Activated CD4-positive, alpha-beta T cell treated with anti-CD3 and anti-CD28 coated beads for 4 hours (primary cell): ENCODE measurements around the gene FUS.

Source experiments
- DNase-seq, 2 donors: peaks; one replicate each; pipeline ENCODE4 v3.0.0-alpha.2; 2020

Gene FUS

GRCh38 chr16:31204871-31205666 lies 25.1 kb downstream of the FUS start:
- DNase-seq: no peak

- no peak for DNase-seq
Measured at GRCh38 chr16:31206776-31207175, 26.8 kb downstream of the FUS start.

DNA sequence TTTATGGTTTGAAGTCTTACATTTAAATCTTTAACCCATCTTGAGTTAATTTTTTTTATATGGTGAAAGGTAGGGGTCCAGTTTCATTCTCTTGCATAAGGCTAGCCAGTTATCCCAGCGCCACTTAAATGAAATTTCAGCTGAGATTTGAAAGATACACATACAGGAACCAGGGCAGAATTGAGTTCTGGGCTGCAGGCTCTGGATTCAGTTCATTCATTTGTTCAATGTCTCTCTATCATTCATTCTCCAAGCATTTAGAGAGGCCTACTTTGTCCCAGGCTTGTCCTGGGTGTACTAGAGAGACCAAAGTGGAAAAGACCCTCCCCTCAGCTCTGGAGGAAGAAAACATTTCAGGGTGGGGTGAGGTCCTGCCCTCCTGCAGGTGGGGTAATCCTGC lies 33.4 kb downstream of the FUS start:
- no peak for DNase-seq

GRCh38 chr16:31213877-31214707 lies 34.2 kb downstream of the FUS start, which contains the start of gene TRIM72:
TRIM72 (plus strand) TSS chr16:31214119; CDS start chr16:31214739, 620 bp downstream.
- DNase-seq: no peak

GRCh38 chr16:31214708-31215286 lies 34.9 kb downstream of the FUS start:
- DNase-seq: no peak

DNA sequence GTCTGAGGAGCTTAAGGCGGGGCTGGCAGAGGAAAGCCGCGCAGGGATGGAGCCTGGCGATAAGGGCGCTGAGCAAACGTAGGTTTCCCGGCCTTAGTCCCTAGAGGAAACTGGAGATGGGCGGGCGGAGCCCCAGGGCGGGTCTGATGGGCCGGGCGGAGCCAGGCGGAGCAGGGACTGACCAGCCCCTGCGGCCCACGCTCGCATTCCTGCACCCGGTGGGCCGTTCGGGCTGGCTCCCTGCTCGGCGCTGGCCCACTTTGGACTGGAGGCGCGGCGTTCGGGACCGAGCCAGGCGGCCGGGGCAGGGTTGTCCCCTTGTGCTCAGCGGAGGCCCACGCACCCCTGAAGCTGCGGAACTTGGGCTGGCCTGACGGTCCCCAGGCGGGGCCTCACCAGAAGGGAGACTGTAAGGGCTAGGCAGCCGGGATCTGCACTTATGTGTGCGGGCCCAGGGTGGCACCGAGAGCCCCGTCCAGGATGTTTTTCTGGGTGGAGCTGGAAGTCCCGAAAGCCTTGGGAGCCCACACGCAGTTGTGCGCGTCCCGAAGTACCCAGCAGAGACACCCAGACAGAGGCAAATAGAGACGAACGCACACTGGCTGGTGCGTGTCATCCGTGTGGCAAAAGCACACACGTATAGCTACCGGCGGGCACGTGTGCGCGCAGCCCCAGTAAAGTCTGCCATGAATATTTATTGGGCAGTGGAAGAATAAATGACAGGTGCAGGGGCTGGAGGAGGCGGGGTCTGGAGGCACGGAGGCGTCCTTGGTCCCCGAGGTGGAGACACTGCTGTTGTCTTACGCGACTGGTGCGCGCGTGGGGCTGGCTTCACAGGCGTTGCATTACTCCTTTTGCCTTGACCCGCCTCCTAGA lies 35.6 kb downstream of the FUS start:
- no peak for DNase-seq

DNA sequence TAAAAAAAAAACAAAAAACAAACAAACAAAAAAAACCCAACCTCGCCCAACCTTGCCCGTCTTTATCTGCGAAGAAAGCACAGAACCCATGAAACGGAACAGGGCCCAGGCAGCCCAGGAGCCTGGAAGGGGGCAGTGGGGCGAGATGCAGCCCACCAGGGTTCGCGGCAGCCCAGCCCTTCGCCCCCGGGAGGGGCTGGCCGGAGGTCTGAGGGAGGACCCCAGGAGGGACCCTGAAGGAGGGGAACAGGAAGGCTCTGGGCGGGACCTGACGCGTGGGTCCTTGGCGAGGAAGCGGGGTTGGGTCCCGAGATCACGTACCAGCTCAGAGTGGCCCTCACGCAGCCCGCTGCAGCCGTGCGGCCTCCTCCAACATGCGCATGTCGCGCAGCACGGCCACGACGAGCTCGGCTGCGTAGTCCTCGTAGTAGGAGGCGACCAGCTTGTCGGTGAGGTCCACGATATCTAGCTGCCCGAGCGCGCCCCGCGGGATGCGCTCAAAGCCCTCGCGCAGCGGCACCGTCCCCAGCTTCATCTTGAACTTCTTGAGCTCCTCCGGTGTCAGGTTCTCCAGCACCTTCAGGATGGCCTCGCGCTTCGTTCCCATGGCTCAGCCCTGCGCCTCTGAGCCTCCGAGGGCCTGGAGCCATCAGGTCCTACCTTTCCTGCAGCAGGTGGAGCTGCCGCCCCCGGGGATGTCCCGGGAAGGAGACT lies 36.6 kb downstream of the FUS start, which contains the start of gene PYDC1:
TSS of gene PYDC1 (minus strand) at position 714 of the 714 bp plus-strand sequence. CDS start at position 607, 107 bp downstream.
- no peak for DNase-seq

DNA sequence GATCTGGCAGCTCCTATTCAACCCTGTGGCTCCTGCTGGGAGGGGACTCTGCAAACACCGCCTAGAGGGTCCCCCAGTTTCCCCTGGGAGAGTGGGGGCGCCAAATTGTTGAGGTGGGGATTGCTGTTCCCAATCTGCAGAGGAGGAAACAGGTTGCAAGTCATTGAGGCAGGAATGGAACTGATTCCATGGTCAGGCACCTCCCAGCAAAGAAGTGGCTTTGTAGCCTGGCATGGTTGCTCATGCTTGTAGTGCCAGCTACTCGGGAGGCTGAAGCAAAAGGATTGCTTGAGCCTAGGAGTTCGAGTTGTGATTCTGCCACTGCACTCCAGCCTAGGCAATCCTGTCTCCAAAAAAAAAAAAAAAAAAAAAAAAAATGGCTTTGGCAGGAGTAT lies 37.2 kb downstream of the FUS start:
- no peak for DNase-seq

- DNase-seq: no peak
Measured at GRCh38 chr16:31219154-31219741, 39.3 kb downstream of the FUS start.

DNA sequence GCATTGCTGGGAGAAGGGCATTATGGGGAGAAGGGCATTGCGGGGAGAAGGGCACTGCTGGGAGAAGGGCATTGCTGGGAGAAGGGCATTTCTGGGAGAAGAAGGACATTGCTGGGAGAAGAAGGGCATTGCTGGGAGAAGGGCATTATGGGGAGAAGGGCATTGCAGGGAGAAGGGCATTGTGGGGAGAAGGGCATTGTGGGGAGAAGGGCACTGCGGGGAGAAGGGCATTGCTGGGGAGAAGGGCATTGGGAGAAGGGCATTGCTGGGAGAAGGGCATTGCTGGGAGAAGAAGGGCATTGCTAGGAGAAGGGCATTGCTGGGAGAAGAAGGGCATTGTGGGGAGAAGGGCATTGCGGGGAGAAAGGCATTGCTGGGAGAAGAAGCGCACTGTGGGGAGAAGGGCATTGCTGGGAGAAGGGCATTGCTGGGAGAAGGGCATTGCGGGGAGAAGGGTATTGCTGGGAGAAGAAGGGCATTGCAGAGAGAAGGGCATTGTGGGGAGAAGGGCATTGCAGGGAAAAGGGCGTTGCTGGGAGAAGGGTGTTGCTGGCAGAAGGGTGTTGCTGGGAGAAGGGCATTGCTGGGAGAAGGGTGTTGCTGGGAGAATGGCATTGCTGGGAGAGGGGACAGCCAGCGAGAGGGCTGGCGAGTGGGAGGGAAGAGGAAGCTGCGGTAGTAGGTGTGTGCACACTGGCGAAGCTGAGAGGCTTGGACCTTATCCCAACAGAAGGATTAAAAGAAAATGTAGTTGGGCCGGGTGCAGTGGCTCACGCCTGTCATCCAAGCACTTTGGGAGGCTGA lies 41.6 kb downstream of the FUS start:
- DNase-seq: no peak

DNA sequence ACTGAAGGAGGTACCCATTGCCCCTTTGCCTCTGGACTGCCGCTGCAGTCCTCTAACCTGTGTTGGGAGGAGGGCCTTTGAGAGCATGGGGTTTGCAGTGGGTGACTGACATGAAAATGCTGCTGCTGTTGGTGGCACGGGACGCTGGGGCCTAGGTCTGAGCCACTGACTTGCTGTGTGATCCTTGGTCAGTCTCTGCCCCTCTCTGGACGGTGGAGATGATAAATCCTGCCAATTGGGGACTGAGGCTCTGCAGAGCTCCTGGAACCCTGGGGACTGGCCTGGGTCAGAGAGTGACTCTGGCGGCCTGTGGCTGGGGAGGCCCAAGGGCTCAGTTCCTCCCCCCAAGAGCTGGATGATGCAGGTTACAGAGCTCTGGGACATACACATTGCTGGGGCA lies 43.1 kb downstream of the FUS start:
- DNase-seq: no peak

DNA sequence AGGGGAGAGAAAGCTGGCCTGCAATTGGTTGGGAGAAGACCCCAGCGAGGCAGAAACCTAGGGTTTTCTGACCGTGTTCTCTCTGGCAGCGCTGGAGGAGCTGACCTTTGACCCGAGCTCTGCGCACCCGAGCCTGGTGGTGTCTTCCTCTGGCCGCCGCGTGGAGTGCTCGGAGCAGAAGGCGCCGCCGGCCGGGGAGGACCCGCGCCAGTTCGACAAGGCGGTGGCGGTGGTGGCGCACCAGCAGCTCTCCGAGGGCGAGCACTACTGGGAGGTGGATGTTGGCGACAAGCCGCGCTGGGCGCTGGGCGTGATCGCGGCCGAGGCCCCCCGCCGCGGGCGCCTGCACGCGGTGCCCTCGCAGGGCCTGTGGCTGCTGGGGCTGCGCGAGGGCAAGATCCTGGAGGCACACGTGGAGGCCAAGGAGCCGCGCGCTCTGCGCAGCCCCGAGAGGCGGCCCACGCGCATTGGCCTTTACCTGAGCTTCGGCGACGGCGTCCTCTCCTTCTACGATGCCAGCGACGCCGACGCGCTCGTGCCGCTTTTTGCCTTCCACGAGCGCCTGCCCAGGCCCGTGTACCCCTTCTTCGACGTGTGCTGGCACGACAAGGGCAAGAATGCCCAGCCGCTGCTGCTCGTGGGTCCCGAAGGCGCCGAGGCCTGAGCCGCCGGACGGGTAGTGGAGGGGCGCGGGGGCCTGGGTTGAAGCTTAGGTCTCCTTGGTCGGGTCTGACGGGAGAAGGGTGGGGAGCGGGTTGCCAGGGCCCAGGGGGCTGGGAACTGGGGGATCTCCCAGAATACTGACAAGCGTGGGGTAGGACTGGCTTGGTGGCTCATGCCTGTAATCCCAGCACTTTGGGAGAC lies 44.4 kb downstream of the FUS start:
- DNase-seq: no peak

GRCh38 chr16:31225193-31225592 lies 45.3 kb downstream of the FUS start:
- DNase-seq: no peak

DNA sequence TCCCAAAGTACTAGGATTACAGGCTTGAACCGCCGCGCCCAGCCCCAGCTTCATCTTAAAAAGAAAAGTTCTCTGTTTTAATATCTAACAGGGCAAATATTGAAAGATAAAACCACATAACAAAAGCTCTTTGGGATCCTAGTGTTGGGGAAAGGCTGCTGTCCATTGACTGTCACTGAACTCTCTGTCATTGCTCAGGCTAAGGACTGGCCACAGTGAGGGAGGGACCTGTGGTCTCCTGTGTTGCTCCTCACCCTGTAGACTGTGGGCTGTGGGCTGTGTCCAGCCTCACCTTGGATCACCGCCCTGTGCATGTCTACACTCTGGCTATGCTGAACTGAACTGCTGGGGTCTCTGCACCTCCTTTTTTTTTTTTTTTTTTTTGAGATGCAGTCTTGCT lies 48.3 kb downstream of the FUS start:
- DNase-seq: no peak

DNA sequence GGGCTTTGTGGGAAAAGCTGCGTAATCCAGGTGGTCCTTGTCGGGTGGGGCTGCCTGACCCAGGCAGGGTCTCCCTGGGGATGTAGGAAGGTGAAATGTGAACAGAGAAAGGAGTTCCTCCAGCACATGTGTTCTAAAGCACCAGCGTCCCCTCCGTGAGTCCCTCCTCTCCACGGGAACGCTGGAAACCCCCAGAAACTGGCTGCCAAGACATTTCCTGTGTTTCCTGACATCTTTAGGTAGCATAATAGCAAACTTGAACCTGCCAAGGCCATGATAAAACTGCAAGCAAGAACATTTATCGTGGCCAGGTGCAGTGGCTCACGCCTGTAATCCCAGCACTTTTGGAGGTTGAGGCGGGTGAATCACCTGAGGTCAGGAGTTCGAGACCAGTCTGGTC lies 49.6 kb downstream of the FUS start:
- no peak for DNase-seq

DNA sequence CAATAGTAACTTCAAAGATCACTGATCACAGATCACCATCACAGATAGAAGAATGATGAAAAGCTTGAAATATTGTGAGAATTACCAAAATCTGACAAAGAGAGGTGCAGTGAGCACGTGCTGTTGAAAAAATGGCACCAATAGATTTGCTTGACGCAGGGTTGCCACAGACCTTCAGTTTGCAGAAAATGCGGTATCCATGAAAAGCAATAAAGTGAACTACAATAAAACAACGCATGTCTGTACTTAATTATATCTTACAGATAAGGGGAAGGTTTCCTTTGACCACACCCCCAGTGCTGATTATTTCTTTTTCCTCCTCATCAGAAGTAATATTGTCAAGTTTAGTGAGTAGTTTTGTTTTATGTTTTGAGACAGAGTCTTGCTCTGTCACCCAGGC lies 58.1 kb downstream of the FUS start:
- no peak for DNase-seq
